Ovary (tissue), 9 donors: Measurements from ENCODE around the gene EHMT1. TPM values are rescaled to one million over a fixed set of nuclear protein-coding genes. Genes with fewer than 3 reads are reported as not detected.
A peak's percentile ranks its signal among the peaks of the same experiment; 100 is the strongest.

ENCODE experiments used
- DNase-seq, 5 donors: peaks; one replicate each; pipeline ENCODE4 v3.0.0-alpha.2; 2019 to 2020
- H3K27ac ChIP-seq, 2 donors: fragments of 200-600 bp; one replicate each; pipeline versions ENCODE4 v1.5.1 to v1.8.0; 2019 to 2022
- H3K27me3 ChIP-seq: fragments of 200-600 bp; one replicate; pipeline ENCODE4 v1.8.0; 2022
- H3K36me3 ChIP-seq: fragments of 200-600 bp; sonication (generic); one replicate; pipeline ENCODE4 v1.5.1; 2019
- H3K4me1 ChIP-seq: one replicate; pipeline ENCODE4 v1.8.1; 2013; ENCODE audit warnings: mild to moderate bottlenecking, moderate library complexity; ENCODE audit not compliant: insufficient read depth
- H3K4me3 ChIP-seq: fragments of 200-600 bp; sonication (generic); one replicate; pipeline ENCODE4 v1.5.1; 2017
- H3K9me3 ChIP-seq, 2 donors: fragments of 200-600 bp in 1 of 2; sonication (generic) in 1 of 2; one replicate each; pipeline versions ENCODE4 v1.5.1 to v1.8.1; 2013 to 2019; ENCODE audit warnings: mild to moderate bottlenecking in 1 of 2, moderate library complexity in 1 of 2
- EP300 ChIP-seq: sonication (generic); formaldehyde crosslinking; IDR thresholded peaks from one replicate; pipeline ENCODE4 v1.6.1; 2017; ENCODE audit warnings: antibody characterized with exemption
- POLR2A ChIP-seq: fragments of 450-650 bp; IDR thresholded peaks from one replicate; pipeline ENCODE4 v1.6.1; 2017; ENCODE audit warnings: antibody characterized with exemption, mild to moderate bottlenecking, moderate library complexity
- WGBS, 3 donors: extraction: QIAGEN DNeasy Blood & Tissue Kit in 1 of 3; methylation state at CpG; one replicate each; pipeline versions ENCODE4 v1.1.5 to v1.1.7; 2013 to 2017; 5-methylcytosine and 5-hydroxymethylcytosine counted together
- intact Hi-C, 4 donors: fragments of 100-400 bp; cut with DNase I; formaldehyde crosslinking; loops; one replicate each; pipeline versions ENCODE4 v1.11.0 to v1.15.1; 2022 to 2023
- polyA plus RNA-seq, 2 donors: library from polyadenylated mRNA; stranded (reverse); fragments of 200-250 nt in 1 of 2; fragments of 350-450 nt in 1 of 2; fragmentation: Illumina TruSeq in 1 of 2; extraction: RNeasy Lipid Tissue Mini Kit (QIAGEN cat#74804) in 1 of 2; gene quantifications; one replicate each; pipeline ENCODE4 v1.2.3, GENCODE V29; 2013 to 2014
- total RNA-seq, 7 donors: library from RNA; depleted of rRNA in 2 of 7; stranded (reverse); fragments of >200 nt in 2 of 7; fragmentation: NEBNext Ultra II Directional in 3 of 7; extraction: Animal tissue kit (Norgen Biotek cat#: 25700) in 3 of 7; gene quantifications; one replicate each; pipeline versions ENCODE4 v1.1.0 to v1.2.4, GENCODE V29; 2016 to 2023
- TF ChIP-seq, protein P1 (sequence below), 3 donors: fragments of 450-650 bp in 2 of 3; fragments of 200-600 bp in 1 of 3; IDR thresholded peaks; one replicate each; pipeline versions ENCODE4 v1.5.1 to v1.8.0; 2016 to 2022; ENCODE audit warnings: antibody characterized with exemption in 3 of 3, mild to moderate bottlenecking in 1 of 3
- donor health status: DM: no; HTN: no; CAD: no; lungs with moderate emphysema.
- donor health status: DM: no; HTN: no; CAD: no.
- donor health status: Bipolar disorder and iron deficiency.
- donor health status: DM: yes; HTN: yes; CAD: no.
- donor health status: DM: no; HTN: no; CAD: no.
- donor health status: DM: yes; HTN: yes; CAD: no.

EHMT1 gene
- total and polyA plus RNA-seq, 9 donors: 40.8 to 98.5 (median 77.9) TPM

DNA sequence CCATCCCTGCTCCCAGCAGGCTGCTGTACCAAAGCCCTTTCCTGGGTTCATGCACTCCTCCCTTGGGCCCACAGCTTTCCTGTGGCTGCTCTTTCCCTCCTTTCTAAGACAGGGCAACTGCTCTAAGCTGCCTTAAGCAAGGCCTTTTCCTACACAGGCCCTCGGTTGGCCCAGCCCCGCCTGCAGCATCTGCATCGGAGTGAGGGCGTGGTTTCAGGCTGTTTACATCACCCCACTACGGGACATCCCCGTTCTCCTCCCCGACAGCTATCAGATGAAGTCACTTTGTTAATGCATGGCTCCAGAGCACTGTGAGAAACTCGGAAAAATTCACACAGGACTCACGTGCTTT lies 43.5 kb upstream of the EHMT1 start:
- Histone ChIP-seq H3K27ac (no peak overlapping the region), H3K36me3 (no peaks in the 10 kb centered on the region), H3K27me3 (no peaks in the 10 kb centered on the region), H3K4me1 (peaks cover 4% of the 10 kb centered on the region), H3K4me3 (no peak overlapping the region), H3K9me3 (no peaks in the 10 kb centered on the region)
- intact Hi-C loops: no loop called here
- no peak for DNase-seq
- TF ChIP-seq, protein P1, sequence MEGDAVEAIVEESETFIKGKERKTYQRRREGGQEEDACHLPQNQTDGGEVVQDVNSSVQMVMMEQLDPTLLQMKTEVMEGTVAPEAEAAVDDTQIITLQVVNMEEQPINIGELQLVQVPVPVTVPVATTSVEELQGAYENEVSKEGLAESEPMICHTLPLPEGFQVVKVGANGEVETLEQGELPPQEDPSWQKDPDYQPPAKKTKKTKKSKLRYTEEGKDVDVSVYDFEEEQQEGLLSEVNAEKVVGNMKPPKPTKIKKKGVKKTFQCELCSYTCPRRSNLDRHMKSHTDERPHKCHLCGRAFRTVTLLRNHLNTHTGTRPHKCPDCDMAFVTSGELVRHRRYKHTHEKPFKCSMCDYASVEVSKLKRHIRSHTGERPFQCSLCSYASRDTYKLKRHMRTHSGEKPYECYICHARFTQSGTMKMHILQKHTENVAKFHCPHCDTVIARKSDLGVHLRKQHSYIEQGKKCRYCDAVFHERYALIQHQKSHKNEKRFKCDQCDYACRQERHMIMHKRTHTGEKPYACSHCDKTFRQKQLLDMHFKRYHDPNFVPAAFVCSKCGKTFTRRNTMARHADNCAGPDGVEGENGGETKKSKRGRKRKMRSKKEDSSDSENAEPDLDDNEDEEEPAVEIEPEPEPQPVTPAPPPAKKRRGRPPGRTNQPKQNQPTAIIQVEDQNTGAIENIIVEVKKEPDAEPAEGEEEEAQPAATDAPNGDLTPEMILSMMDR (IDR thresholded peaks at IDR 0.05): no peak
- TF ChIP-seq POLR2A: no peak
- TF ChIP-seq EP300: no peak
- WGBS, 3 donors: 64 to 77% (median 74%) methylated on average over 9 of the region's 9 CpGs

DNA sequence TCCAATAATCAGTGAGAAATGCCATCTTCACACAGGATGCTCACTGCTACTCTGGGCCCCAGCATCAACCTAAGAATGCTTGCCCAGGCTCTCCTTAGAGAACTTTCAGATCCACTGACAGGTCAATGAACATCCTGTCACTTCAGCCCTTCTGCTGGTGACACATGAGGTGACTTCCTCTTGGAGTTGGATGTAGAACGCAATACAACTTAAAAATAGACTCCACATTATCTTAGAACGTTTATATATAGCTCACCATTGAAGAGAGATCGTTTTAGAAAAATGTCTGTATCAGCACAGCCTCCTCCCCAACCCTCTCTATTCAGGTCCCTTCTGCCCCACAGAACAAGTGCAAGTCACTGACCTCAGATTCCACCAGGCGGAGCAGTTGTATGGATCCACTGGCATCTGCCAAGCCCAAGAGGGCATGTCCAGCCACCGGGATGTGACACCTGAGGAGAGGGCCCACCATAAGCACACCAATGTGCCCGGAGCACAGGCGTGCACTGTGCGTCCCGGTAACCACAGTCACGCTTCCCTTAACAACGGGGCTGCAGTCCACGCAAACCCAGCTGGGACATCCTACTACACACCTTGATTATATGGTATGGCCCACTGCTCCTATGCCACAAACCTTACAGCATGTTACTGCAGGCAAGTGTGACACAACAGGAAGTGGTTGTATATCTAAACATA lies 42.9 kb upstream of the EHMT1 start:
- Histone ChIP-seq H3K4me1 (peaks cover 4% of the 10 kb centered on the region), H3K36me3 (no peaks in the 10 kb centered on the region), H3K27me3 (no peaks in the 10 kb centered on the region), H3K27ac (no peak overlapping the region), H3K9me3 (no peaks in the 10 kb centered on the region), H3K4me3 (no peak overlapping the region)
- 79 to 84% (median 82%) methylated on average over 12 of the region's 12 CpGs for WGBS, 3 donors
- no peak for DNase-seq
- intact Hi-C loops: no loop called here
- TF ChIP-seq POLR2A (no peak), EP300 (no peak)
- TF ChIP-seq, protein P1 (IDR thresholded peaks at IDR 0.05): no peak

DNA sequence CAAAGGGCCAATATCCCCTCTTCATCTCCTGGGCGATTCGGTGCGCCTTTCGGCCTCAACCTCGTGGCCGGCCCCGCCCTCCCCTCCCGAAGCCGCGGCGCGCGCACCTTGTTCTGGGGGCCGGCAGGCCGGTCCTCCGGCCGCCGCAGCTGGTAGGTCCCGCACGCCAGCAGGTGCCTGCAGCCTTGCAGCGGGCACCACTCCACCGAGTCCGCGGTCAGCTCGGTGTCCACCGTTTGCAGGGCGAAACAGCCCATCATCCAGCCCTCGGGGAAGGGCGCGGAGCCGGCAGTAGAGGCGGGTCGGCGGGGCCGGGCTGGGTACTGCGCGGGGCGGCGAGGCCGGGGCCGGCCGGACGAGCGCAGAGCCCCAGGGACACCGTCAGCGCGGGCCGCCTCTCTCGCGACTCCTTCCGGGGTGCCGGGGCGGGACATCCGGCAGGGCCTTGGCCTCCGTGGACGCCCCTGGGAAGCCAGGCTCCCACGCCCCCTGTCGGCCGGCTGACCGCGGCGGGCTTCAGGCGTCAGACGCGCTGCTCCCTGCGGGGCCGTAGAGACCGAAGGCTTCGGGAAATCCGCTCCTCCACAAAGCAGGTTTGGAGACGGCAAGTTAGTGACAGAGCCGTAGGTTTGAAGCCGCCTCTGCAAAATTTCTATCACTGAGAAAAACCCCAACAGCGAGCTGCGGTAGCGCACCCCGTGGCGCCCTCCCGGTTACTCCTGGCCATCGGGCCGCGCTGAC lies 40.1 kb upstream of the EHMT1 start, which contains the start of gene DPH7:
DPH7 (minus strand) TSS at position 408 of the 741 bp plus-strand sequence; CDS start at position 260, 148 bp downstream.
- Histone ChIP-seq H3K27me3 (no peaks in the 10 kb centered on the region), H3K36me3 (no peaks in the 10 kb centered on the region), H3K27ac (peak within 1 kb of the TSS in 1 of 2 donors; percentile 34), H3K4me1 (peaks cover 4% of the 10 kb centered on the region), H3K4me3 (peak within 1 kb of the TSS; percentile 57), H3K9me3 (no peaks in the 10 kb centered on the region)
- WGBS, 3 donors: 0 to 4% (median 1%) methylated on average over 39 to 82 of the region's 82 CpGs
- intact Hi-C loops: no loop called here
- TF ChIP-seq, protein P1 (IDR thresholded peaks at IDR 0.05): peak; percentile 94 to 99 (median 96)
- TF ChIP-seq EP300 (no peak), POLR2A (peak; percentile 59)
- DNase-seq: peak; percentile 93 to 97 (median 96)

DNA sequence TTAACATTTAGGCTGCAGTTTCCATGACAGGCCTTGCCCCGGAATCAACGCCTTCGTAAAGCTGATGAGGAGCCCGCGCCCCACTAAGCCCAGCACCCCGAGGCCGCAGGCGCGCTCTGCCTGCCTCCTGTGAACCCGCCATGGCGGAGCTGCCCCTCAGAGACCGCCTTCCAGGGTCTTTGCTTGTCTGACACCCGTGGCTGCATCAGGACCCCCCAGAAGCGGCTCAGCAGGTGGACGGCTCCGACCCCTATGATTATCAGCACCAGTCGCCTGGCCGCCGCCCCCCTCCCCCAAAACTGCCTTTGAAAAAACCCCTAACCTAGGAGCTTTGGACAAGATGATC lies 39.6 kb upstream of the EHMT1 start:
- no peaks in the 10 kb centered on the region for H3K36me3 ChIP-seq
- no peaks in the 10 kb centered on the region for H3K27me3 ChIP-seq
- peak overlapping the region; percentile 57 for H3K4me3 ChIP-seq
- peaks cover 4% of the 10 kb centered on the region for H3K4me1 ChIP-seq
- no peaks in the 10 kb centered on the region for H3K9me3 ChIP-seq
- peak in 2 of 5 donors; percentile 52 to 53 for DNase-seq
- intact Hi-C loops: no loop called here
- H3K27ac ChIP-seq: peak overlapping the region in 1 of 2 donors; percentile 5
- no peak for TF ChIP-seq EP300
- TF ChIP-seq, protein P1 (IDR thresholded peaks at IDR 0.05): no peak
- TF ChIP-seq POLR2A: no peak
- WGBS, 3 donors: 23 to 26% (median 23%) methylated on average over 16 to 19 of the region's 19 CpGs
